GM12874 (cell line): ENCODE data around the gene BICDL2.

ENCODE experiments used
- CTCF ChIP-seq: IDR thresholded peaks from 2 replicates; pipeline ENCODE4 v1.5.1; 2011; ENCODE audit warnings: low read depth, mild to moderate bottlenecking, control low read depth, low read length, moderate library complexity; ENCODE audit not compliant: insufficient read depth

Gene BICDL2

GRCh38 chr16:2999929-3000328 is 36.8 kb downstream of the BICDL2 start:
- TF ChIP-seq CTCF, result no peak

- TF ChIP-seq CTCF, result no peak
These were observed 40.4 kb downstream of the BICDL2 start for GRCh38 chr16:2996298-2996697.

GRCh38 chr16:2992383-2993081 is 44.2 kb downstream of the BICDL2 start:
- TF ChIP-seq CTCF, result no peak

GRCh38 chr16:2991566-2992261 is 45.0 kb downstream of the BICDL2 start:
- no peak for TF ChIP-seq CTCF

GRCh38 chr16:2990891-2991290 is 45.9 kb downstream of the BICDL2 start:
- TF ChIP-seq CTCF, result no peak

GRCh38 chr16:2988590-2989099 is 48.1 kb downstream of the BICDL2 start:
- no peak for TF ChIP-seq CTCF

GRCh38 chr16:2987833-2988232 is 48.9 kb downstream of the BICDL2 start:
- no peak for TF ChIP-seq CTCF
